Smooth muscle cell (in vitro differentiated cells): ENCODE results near the gene BGN. TPM values are rescaled to one million over a fixed set of nuclear protein-coding genes. Genes with fewer than 3 reads are reported as not detected.

ENCODE experiments used
- DNase-seq: peaks from one replicate; lab custom pipeline; 2025; ENCODE audit not compliant: unreplicated experiment; lab: John Stamatoyannopoulos, UW
- H2AFZ ChIP-seq: fragments of 200-600 bp; sonication (generic); 2 replicates; pipeline ENCODE4 v1.6.0; 2016; ENCODE audit warnings: antibody characterized with exemption, low read depth, mild to moderate bottlenecking
- H3F3A ChIP-seq: fragments of 200-600 bp; sonication (generic); 2 replicates; pipeline ENCODE4 v1.6.0; 2017; ENCODE audit warnings: antibody characterized with exemption, low read depth
- H3K27ac ChIP-seq: fragments of 200-600 bp; sonication (generic); 2 replicates; pipeline ENCODE4 v1.5.1; 2016; ENCODE audit warnings: low read depth, mild to moderate bottlenecking
- H3K27me3 ChIP-seq: fragments of 200-600 bp; sonication (generic); 2 replicates; pipeline ENCODE4 v1.6.1; 2016; ENCODE audit warnings: low read depth, mild to moderate bottlenecking
- H3K36me3 ChIP-seq: fragments of 200-600 bp; sonication (generic); 2 replicates; pipeline ENCODE4 v1.5.1; 2016; ENCODE audit warnings: low read depth
- H3K4me1 ChIP-seq: fragments of 200-600 bp; sonication (generic); 2 replicates; pipeline ENCODE4 v1.5.1; 2016; ENCODE audit warnings: low read depth
- H3K4me2 ChIP-seq: fragments of 200-600 bp; sonication (generic); 2 replicates; pipeline ENCODE4 v1.6.0; 2016; ENCODE audit warnings: mild to moderate bottlenecking
- H3K4me3 ChIP-seq: fragments of 200-600 bp; sonication (generic); 2 replicates; pipeline ENCODE4 v1.5.1; 2016; ENCODE audit warnings: mild to moderate bottlenecking
- H3K79me2 ChIP-seq: fragments of 200-600 bp; sonication (generic); 2 replicates; pipeline ENCODE4 v1.6.0; 2016; ENCODE audit warnings: low read depth, mild to moderate bottlenecking
- H3K9ac ChIP-seq: fragments of 200-600 bp; sonication (generic); 2 replicates; pipeline ENCODE4 v1.6.0; 2016; ENCODE audit warnings: low read depth
- H3K9me3 ChIP-seq: fragments of 200-600 bp; sonication (generic); replicated peaks from 2 replicates; pipeline ENCODE4 v1.5.1; 2016; ENCODE audit warnings: low read depth
- H4K20me1 ChIP-seq: fragments of 200-600 bp; sonication (generic); 2 replicates; pipeline ENCODE4 v1.6.0; 2016; ENCODE audit warnings: low read depth
- CTCF ChIP-seq: fragments of 200-600 bp; sonication (generic); IDR thresholded peaks from 2 replicates; pipeline ENCODE4 v1.5.1; 2017; ENCODE audit warnings: borderline replicate concordance, mild to moderate bottlenecking, antibody characterized with exemption; ENCODE audit not compliant: insufficient read depth, poor library complexity, severe bottlenecking
- WGBS: methylation state at CpG from one replicate; pipeline ENCODE4 v1.1.7; 2016; ENCODE audit warnings: low lambda C conversion rate; 5-methylcytosine and 5-hydroxymethylcytosine counted together
- polyA plus RNA-seq: library from polyadenylated mRNA; unstranded; fragments of >200 nt; fragmentation: Nextera tagmentation; extraction: Ambion mirVana; gene quantifications from 2 replicates; pipeline ENCODE4 v1.2.1, GENCODE V29; 2016
- total RNA-seq: library from RNA; depleted of rRNA; stranded (reverse); fragments of >200 nt; gene quantifications from 2 replicates; pipeline ENCODE4 v1.2.3, GENCODE V29; 2014

Gene BGN
- total and polyA plus RNA-seq, 2 experiments from 2014 or later: 298 to 621 TPM

- no peaks in the 10 kb centered on the region for H3K27me3 ChIP-seq
- H3K36me3 ChIP-seq: no peaks in the 10 kb centered on the region
- no peak for TF ChIP-seq CTCF
- no peaks in the 10 kb centered on the region for H3F3A ChIP-seq
- H3K9ac ChIP-seq: no peak overlapping the region
- no peak overlapping the region for H2AFZ ChIP-seq
- DNase-seq: no peak
- no peaks in the 10 kb centered on the region for H3K79me2 ChIP-seq
- peaks cover 9% of the 10 kb centered on the region for H4K20me1 ChIP-seq
- 79% methylated on average over 17 of the region's 17 CpGs for WGBS
- H3K27ac ChIP-seq: no peak overlapping the region
- H3K4me2 ChIP-seq: no peak overlapping the region
- no peaks in the 10 kb centered on the region for H3K9me3 ChIP-seq
- no peaks in the 10 kb centered on the region for H3K4me1 ChIP-seq
- H3K4me3 ChIP-seq: no peak overlapping the region
These were observed 17.2 kb downstream of the BGN start for GRCh38 chrX:153511784-153512500.

GRCh38 chrX:153512501-153512893 is 17.7 kb downstream of the BGN start:
- H3K9ac ChIP-seq: no peak overlapping the region
- 39% methylated on average over 2 of the region's 3 CpGs for WGBS
- TF ChIP-seq CTCF: no peak
- H3K4me1 ChIP-seq: no peaks in the 10 kb centered on the region
- H3K79me2 ChIP-seq: no peaks in the 10 kb centered on the region
- H3K27ac ChIP-seq: no peak overlapping the region
- H3K36me3 ChIP-seq: no peaks in the 10 kb centered on the region
- H4K20me1 ChIP-seq: peaks cover 4% of the 10 kb centered on the region
- H3F3A ChIP-seq: no peaks in the 10 kb centered on the region
- H2AFZ ChIP-seq: no peak overlapping the region
- H3K27me3 ChIP-seq: no peaks in the 10 kb centered on the region
- DNase-seq: no peak
- H3K9me3 ChIP-seq: no peaks in the 10 kb centered on the region
- no peak overlapping the region for H3K4me2 ChIP-seq
- no peak overlapping the region for H3K4me3 ChIP-seq

- no peak for TF ChIP-seq CTCF
- no peak overlapping the region for H3K4me3 ChIP-seq
- peaks cover 4% of the 10 kb centered on the region for H3K27me3 ChIP-seq
- no peaks in the 10 kb centered on the region for H3F3A ChIP-seq
- H3K9me3 ChIP-seq: no peaks in the 10 kb centered on the region
- H3K27ac ChIP-seq: no peak overlapping the region
- H3K79me2 ChIP-seq: no peaks in the 10 kb centered on the region
- no peak for DNase-seq
- H2AFZ ChIP-seq: no peak overlapping the region
- no peaks in the 10 kb centered on the region for H3K36me3 ChIP-seq
- H3K4me2 ChIP-seq: no peak overlapping the region
- peaks cover 4% of the 10 kb centered on the region for H4K20me1 ChIP-seq
- WGBS: 73% methylated on average over 4 of the region's 5 CpGs
- H3K4me1 ChIP-seq: no peaks in the 10 kb centered on the region
- H3K9ac ChIP-seq: no peak overlapping the region
These were observed 18.5 kb downstream of the BGN start for GRCh38 chrX:153513265-153513664.

GRCh38 chrX:153514259-153514658 is 19.5 kb downstream of the BGN start:
- WGBS: 81% methylated on average over 9 of the region's 9 CpGs
- Histone ChIP-seq H2AFZ (no peak overlapping the region), H3K4me1 (no peaks in the 10 kb centered on the region), H3K27me3 (peaks cover 12% of the 10 kb centered on the region), H3K79me2 (no peaks in the 10 kb centered on the region), H3F3A (no peaks in the 10 kb centered on the region), H3K36me3 (no peaks in the 10 kb centered on the region), H3K4me3 (no peak overlapping the region), H3K27ac (no peak overlapping the region), H4K20me1 (peaks cover 4% of the 10 kb centered on the region), H3K4me2 (no peak overlapping the region), H3K9ac (no peak overlapping the region), H3K9me3 (no peaks in the 10 kb centered on the region)
- no peak for TF ChIP-seq CTCF
- DNase-seq: no peak
